Endothelial cell (in vitro differentiated cells): ENCODE data around the gene CFP. TPM values are rescaled to one million over a fixed set of nuclear protein-coding genes. Genes with fewer than 3 reads are reported as not detected.

ENCODE experiments used
- DNase-seq: peaks from one replicate; pipeline ENCODE4 v3.0.0; 2021; ENCODE audit warnings: low spot score
- H3K27ac Mint-ChIP-seq: one replicate; pipeline ENCODE4 v1.8.0; 2021; ENCODE audit warnings: mixed read lengths, inconsistent platforms; ENCODE audit not compliant: unreplicated experiment
- H3K27me3 Mint-ChIP-seq: one replicate; pipeline ENCODE4 v1.8.0; 2021; ENCODE audit warnings: mild to moderate bottlenecking, moderate library complexity, mixed read lengths, inconsistent platforms; ENCODE audit not compliant: unreplicated experiment
- H3K36me3 Mint-ChIP-seq: one replicate; pipeline ENCODE4 v1.8.0; 2021; ENCODE audit warnings: mild to moderate bottlenecking, low read depth, mixed read lengths, inconsistent platforms; ENCODE audit not compliant: unreplicated experiment
- H3K4me1 Mint-ChIP-seq: one replicate; pipeline ENCODE4 v1.8.0; 2021; ENCODE audit warnings: mild to moderate bottlenecking, mixed read lengths, inconsistent platforms; ENCODE audit not compliant: unreplicated experiment
- H3K4me3 Mint-ChIP-seq: one replicate; pipeline ENCODE4 v1.8.0; 2021; ENCODE audit warnings: mild to moderate bottlenecking, mixed read lengths, inconsistent platforms; ENCODE audit not compliant: unreplicated experiment
- H3K9me3 Mint-ChIP-seq: one replicate; pipeline ENCODE4 v1.8.0; 2021; ENCODE audit warnings: mixed read lengths, inconsistent platforms; ENCODE audit not compliant: unreplicated experiment
- total RNA-seq: library from RNA; stranded (reverse); fragmentation: NEBNext Ultra II Directional; extraction: Animal tissue kit (Norgen Biotek cat#: 25700); gene quantifications from one replicate; pipeline ENCODE4 v1.2.1, GENCODE V29; 2021; ENCODE audit not compliant: unreplicated experiment
- TF ChIP-seq, protein P1 (sequence below): fragments of 200-600 bp; sonication (generic); IDR thresholded peaks from one replicate; pipeline ENCODE4 v1.5.0; 2021; ENCODE audit warnings: antibody characterized with exemption; ENCODE audit not compliant: unreplicated experiment

The CFP gene
- total RNA-seq, 1 donor from 2014 or later, result 27.5 TPM

DNA sequence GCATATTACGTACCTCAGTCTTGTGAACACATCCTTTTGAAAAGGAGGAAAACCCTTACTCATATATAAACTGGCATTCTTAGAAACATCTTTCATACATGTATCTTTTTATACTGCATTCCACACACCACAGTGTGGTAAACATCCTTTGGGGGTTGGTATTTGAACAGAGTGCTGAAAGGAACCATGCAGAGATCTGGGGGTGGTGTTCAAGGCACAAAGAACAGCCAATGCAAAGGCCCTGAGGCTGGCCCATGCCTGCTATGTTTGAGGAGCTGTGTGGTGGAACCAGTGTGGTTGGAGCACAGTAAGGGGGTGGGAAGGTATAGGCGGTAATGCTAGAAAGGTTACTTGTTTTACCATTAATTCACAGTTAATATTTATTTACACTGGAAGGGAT, 18.6 kb upstream of the CFP start:
- Mint-ChIP-seq H3K36me3 (peaks cover 12% of the 10 kb centered on the region), H3K27ac (no peak overlapping the region), H3K4me1 (peaks cover 19% of the 10 kb centered on the region), H3K4me3 (peak overlapping the region; percentile 74), H3K27me3 (peaks cover 4% of the 10 kb centered on the region), H3K9me3 (no peaks in the 10 kb centered on the region)
- TF ChIP-seq, protein P1, sequence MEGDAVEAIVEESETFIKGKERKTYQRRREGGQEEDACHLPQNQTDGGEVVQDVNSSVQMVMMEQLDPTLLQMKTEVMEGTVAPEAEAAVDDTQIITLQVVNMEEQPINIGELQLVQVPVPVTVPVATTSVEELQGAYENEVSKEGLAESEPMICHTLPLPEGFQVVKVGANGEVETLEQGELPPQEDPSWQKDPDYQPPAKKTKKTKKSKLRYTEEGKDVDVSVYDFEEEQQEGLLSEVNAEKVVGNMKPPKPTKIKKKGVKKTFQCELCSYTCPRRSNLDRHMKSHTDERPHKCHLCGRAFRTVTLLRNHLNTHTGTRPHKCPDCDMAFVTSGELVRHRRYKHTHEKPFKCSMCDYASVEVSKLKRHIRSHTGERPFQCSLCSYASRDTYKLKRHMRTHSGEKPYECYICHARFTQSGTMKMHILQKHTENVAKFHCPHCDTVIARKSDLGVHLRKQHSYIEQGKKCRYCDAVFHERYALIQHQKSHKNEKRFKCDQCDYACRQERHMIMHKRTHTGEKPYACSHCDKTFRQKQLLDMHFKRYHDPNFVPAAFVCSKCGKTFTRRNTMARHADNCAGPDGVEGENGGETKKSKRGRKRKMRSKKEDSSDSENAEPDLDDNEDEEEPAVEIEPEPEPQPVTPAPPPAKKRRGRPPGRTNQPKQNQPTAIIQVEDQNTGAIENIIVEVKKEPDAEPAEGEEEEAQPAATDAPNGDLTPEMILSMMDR, result no peak
- DNase-seq, result no peak

DNA sequence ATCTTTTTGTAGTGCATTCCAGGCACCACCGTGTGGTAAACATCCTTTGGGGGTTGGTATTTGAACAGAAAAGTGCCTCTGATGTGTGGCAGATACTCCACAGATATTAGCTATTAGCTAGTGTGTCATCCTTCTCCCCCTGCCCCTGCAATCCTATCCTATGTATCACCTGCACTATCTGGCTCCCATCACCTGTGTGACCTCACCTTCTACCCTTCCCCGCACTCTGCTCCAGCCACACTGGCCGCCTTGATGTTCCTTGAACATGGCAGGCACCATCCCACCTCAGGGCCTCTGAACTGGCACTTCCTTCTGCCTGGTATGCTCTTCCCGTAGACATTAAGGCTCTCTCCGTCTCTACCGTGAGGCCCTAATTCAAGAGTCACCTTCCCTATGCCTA, 16.9 kb upstream of the CFP start:
- Mint-ChIP-seq H3K4me1 (peaks cover 19% of the 10 kb centered on the region), H3K4me3 (peak overlapping the region; percentile 80), H3K9me3 (no peaks in the 10 kb centered on the region), H3K36me3 (peaks cover 4% of the 10 kb centered on the region), H3K27ac (no peak overlapping the region), H3K27me3 (peaks cover 4% of the 10 kb centered on the region)
- no peak for DNase-seq
- TF ChIP-seq, protein P1, result no peak

DNA sequence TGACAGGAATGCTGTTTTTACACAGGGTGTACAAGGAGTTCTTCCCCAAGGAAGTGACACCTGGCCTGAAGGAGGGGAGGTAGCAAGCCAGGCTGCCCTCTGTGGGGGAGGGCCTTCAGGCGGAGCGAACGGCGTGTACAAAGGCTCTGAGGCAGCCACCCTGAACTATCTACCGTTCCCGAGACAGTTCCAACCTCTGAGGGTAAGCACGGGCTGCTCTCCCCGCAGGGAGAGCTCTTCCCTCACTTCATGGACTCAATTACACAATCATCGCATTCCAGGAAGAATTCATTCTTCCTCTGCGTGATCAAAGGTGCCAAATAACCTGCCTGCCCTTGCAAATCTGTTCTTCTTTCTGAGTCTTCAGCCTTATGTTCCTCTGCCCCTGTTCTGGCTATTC, 15.8 kb upstream of the CFP start:
- no peak for DNase-seq
- H3K4me3 Mint-ChIP-seq, result no peak overlapping the region
- TF ChIP-seq, protein P1, result no peak
- H3K27me3 Mint-ChIP-seq, result peaks cover 4% of the 10 kb centered on the region
- H3K4me1 Mint-ChIP-seq, result peaks cover 10% of the 10 kb centered on the region
- H3K27ac Mint-ChIP-seq, result no peak overlapping the region
- peaks cover 11% of the 10 kb centered on the region for H3K36me3 Mint-ChIP-seq
- H3K9me3 Mint-ChIP-seq, result no peaks in the 10 kb centered on the region

DNA sequence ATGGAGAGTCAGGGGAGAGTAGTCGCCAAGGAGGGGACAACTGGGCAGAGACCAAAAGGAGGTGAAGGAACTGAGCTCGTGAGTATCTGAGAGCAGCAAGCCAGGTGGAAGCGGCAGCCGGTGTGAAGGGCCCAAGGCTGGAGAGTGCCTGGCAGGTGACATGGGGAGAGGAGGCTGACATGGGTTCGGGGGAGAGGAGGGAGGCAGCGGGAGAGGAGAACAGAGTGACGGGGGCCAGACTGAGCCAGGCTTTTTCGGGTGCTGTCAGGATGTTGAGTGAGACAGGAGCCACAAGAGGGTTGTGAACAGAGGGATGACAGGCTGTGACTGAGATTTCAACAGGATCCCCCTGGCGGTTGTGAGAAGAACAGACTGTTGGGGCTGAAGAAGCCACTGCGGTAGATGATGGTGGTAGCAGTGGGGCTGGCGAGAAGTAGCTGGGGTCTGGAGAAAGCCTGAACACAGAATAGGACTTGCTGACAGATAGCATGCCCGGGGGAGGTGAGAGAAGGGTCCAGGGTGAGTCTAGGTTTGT, 14.9 kb upstream of the CFP start:
- H3K27me3 Mint-ChIP-seq, result peaks cover 4% of the 10 kb centered on the region
- no peak overlapping the region for H3K4me3 Mint-ChIP-seq
- peaks cover 21% of the 10 kb centered on the region for H3K36me3 Mint-ChIP-seq
- H3K9me3 Mint-ChIP-seq, result no peaks in the 10 kb centered on the region
- DNase-seq, result no peak
- TF ChIP-seq, protein P1, result peak; percentile 38
- H3K4me1 Mint-ChIP-seq, result peaks cover 10% of the 10 kb centered on the region
- H3K27ac Mint-ChIP-seq, result peak overlapping the region; percentile 48

GRCh38 chrX:47643926-47644325, 14.2 kb upstream of the CFP start:
- Mint-ChIP-seq H3K9me3 (no peaks in the 10 kb centered on the region), H3K4me3 (no peak overlapping the region), H3K27me3 (peaks cover 4% of the 10 kb centered on the region), H3K4me1 (peaks cover 7% of the 10 kb centered on the region), H3K36me3 (peaks cover 24% of the 10 kb centered on the region), H3K27ac (no peak overlapping the region)
- TF ChIP-seq, protein P1, result peak; percentile 17
- no peak for DNase-seq
